Muscle of back (tissue), 13 donors: ENCODE data around the gene DYNLRB2. TPM values are rescaled to one million over a fixed set of nuclear protein-coding genes. Genes with fewer than 3 reads are reported as not detected.

Experiments used
- DNase-seq, 3 donors: peaks; one replicate each; pipeline versions ENCODE4 v3.0.0 to v3.0.0-alpha.2; 2013
- long read RNA-seq, 9 donors: transcript quantifications; one replicate each; lab custom pipeline, GENCODE V29; 2026
- polyA plus RNA-seq, 10 donors: library from polyadenylated mRNA; unstranded; fragments of 120-200 nt; gene quantifications; one replicate each; pipeline ENCODE4 v1.2.1, GENCODE V29; 2013; ENCODE audit not compliant: insufficient read length in 10 of 10

DYNLRB2 gene
- polyA plus RNA-seq: under 1 TPM in 8 of 10 donors, not detected in 2; 0.24 to 0.88 (median 0.49) TPM
- long read RNA-seq, donor 1: 0 reads
- long read RNA-seq, donor 2: 0 reads
- long read RNA-seq, donor 3: 0 reads
- long read RNA-seq, donor 4: 0 reads
- long read RNA-seq, donor 5: 0 reads
- long read RNA-seq, donor 6: 0 reads
- long read RNA-seq, donor 7: 0 reads
- long read RNA-seq, donor 8, partial matches to known transcripts: 0 of 1 reads
- long read RNA-seq, donor 8, other reads (novel, unspliced or antisense): 0 of 1 reads
- long read RNA-seq, donor 9: 0 reads

- DNase-seq: peak; percentile 92 to 97 (median 95)
Observed at GRCh38 chr16:80540516-80541305, at the start of gene DYNLRB2. Gene DYNLRB2 (plus strand): TSS chr16:80540993. CDS start chr16:80541077, 84 bp downstream.

- no peak for DNase-seq
Observed at GRCh38 chr16:80500116-80500859, 40.5 kb upstream of the DYNLRB2 start.

- DNase-seq: peak in 1 of 3 donors; percentile 7
Observed at GRCh38 chr16:80500961-80501525, 39.8 kb upstream of the DYNLRB2 start.

GRCh38 chr16:80503107-80503506 is 37.7 kb upstream of the DYNLRB2 start:
- DNase-seq: no peak

- peak in 1 of 3 donors; percentile 19 for DNase-seq
Observed at GRCh38 chr16:80507538-80507937, 33.3 kb upstream of the DYNLRB2 start.

GRCh38 chr16:80509872-80510271 is 30.9 kb upstream of the DYNLRB2 start:
- no peak for DNase-seq

- DNase-seq: no peak
Observed at GRCh38 chr16:80511824-80512592, 28.8 kb upstream of the DYNLRB2 start.

GRCh38 chr16:80512593-80512853 is 28.3 kb upstream of the DYNLRB2 start:
- DNase-seq: no peak

- DNase-seq: no peak
Observed at GRCh38 chr16:80515374-80515773, 25.4 kb upstream of the DYNLRB2 start.

GRCh38 chr16:80517846-80518245 is 22.9 kb upstream of the DYNLRB2 start:
- DNase-seq: no peak

GRCh38 chr16:80518436-80518835 is 22.4 kb upstream of the DYNLRB2 start:
- DNase-seq: no peak

GRCh38 chr16:80519189-80519588 is 21.6 kb upstream of the DYNLRB2 start:
- no peak for DNase-seq

- no peak for DNase-seq
Observed at GRCh38 chr16:80525420-80525819, 15.4 kb upstream of the DYNLRB2 start.

- peak; percentile 52 to 72 (median 61) for DNase-seq
Observed at GRCh38 chr16:80526418-80527061, 14.3 kb upstream of the DYNLRB2 start.

- DNase-seq: no peak
Observed at GRCh38 chr16:80527297-80527696, 13.5 kb upstream of the DYNLRB2 start.

GRCh38 chr16:80530479-80530878 is 10.3 kb upstream of the DYNLRB2 start:
- DNase-seq: no peak

GRCh38 chr16:80536238-80536637 is 4.6 kb upstream of the DYNLRB2 start:
- no peak for DNase-seq

GRCh38 chr16:80541306-80541694 is 507 bp downstream of the DYNLRB2 start:
- DNase-seq: peak in 2 of 3 donors; percentile 6 to 25

- DNase-seq: no peak
Observed at GRCh38 chr16:80543162-80543561, 2.4 kb downstream of the DYNLRB2 start.

GRCh38 chr16:80544326-80544725 is 3.5 kb downstream of the DYNLRB2 start:
- DNase-seq: no peak

GRCh38 chr16:80546249-80546648 is 5.5 kb downstream of the DYNLRB2 start:
- DNase-seq: no peak
